ENCODE results near the gene PSMD13. TPM values are rescaled to one million over a fixed set of nuclear protein-coding genes. Genes with fewer than 3 reads are reported as not detected.

PSMD13 gene
- total RNA-seq, 2 experiments from 2014 or later = 56.9 to 57.8 TPM

GRCh38 chr11:298406-299065 lies 61.8 kb downstream of the PSMD13 start:
- H3K9me3 ChIP-seq (ENCODE audit: control insufficient read depth in 1 of 2, insufficient read depth in 1 of 2, low read length in 2 of 2) = no peaks in the 10 kb centered on the region
- H3K4me3 ChIP-seq (ENCODE audit: low read length) = no peak overlapping the region
- Mint-ChIP-seq H3K36me3 (ENCODE audit: low read depth) (peaks cover 4% of the 10 kb centered on the region), H3K27ac (no peak overlapping the region), H3K4me3 (no peak overlapping the region), H3K4me1 (ENCODE audit: low read depth) (peaks cover 10% of the 10 kb centered on the region), H3K27me3 (no peaks in the 10 kb centered on the region), H3K9me3 (no peaks in the 10 kb centered on the region)
- intact Hi-C loops (cut with DNase I, micrococcal nuclease) = no loop called here
- ChIA-PET POLR2A (interaction anchor here (0.9 to 1.6 kb wide), 4 partner anchors 18 to 48 kb away, joined by 3 to 6 read pairs (median 4); partner anchors contain the start of gene NLRP6), CTCF (no interaction called here)
- no peak for ATAC-seq (ENCODE audit: poor library complexity)
- DNase-seq = peak in 4 of 14 experiments; percentile 1 to 33 (median 16)
- peaks cover 37% of the 10 kb centered on the region for H3K4me1 ChIP-seq (ENCODE audit: insufficient read depth, low read length)
- H3K27ac ChIP-seq (ENCODE audit: low read depth in 1 of 2, low read length in 2 of 2) = no peak overlapping the region
- no peak for TF ChIP-seq CTCF (IDR thresholded peaks at IDR 0.05)
- H3K27me3 ChIP-seq (ENCODE audit: control insufficient read depth in 1 of 2, insufficient read depth in 2 of 2, low read length in 2 of 2) = no peaks in the 10 kb centered on the region
- H3K36me3 ChIP-seq (ENCODE audit: insufficient read depth, low read length) = peaks cover 7% of the 10 kb centered on the region

- Histone ChIP-seq H3K36me3 (ENCODE audit: insufficient read depth, low read length) (peaks cover 5% of the 10 kb centered on the region), H3K27me3 (ENCODE audit: control insufficient read depth in 1 of 2, insufficient read depth in 2 of 2, low read length in 2 of 2) (no peaks in the 10 kb centered on the region), H3K27ac (ENCODE audit: low read depth in 1 of 2, low read length in 2 of 2) (no peak within 1 kb of the TSS), H3K9me3 (ENCODE audit: control insufficient read depth in 1 of 2, insufficient read depth in 1 of 2, low read length in 2 of 2) (no peaks in the 10 kb centered on the region), H3K4me3 (ENCODE audit: low read length) (no peak within 1 kb of the TSS), H3K4me1 (ENCODE audit: insufficient read depth, low read length) (peaks cover 37% of the 10 kb centered on the region)
- TF ChIP-seq CTCF (IDR thresholded peaks at IDR 0.05) = no peak
- DNase-seq = peak in 1 of 14 experiments; percentile 1
- intact Hi-C loops (cut with DNase I, micrococcal nuclease) = no loop called here
- Mint-ChIP-seq H3K27me3 (no peaks in the 10 kb centered on the region), H3K36me3 (ENCODE audit: low read depth) (peaks cover 4% of the 10 kb centered on the region), H3K4me3 (no peak within 1 kb of the TSS), H3K9me3 (no peaks in the 10 kb centered on the region), H3K4me1 (ENCODE audit: low read depth) (peaks cover 10% of the 10 kb centered on the region), H3K27ac (no peak within 1 kb of the TSS)
- POLR2A ChIA-PET = interaction anchor here (0.9 to 1.6 kb wide), 3 partner anchors 19 to 49 kb away, joined by 4 to 6 read pairs (median 5); partner anchors contain the start of gene NLRP6
- CTCF ChIA-PET = interaction anchor here (2.4 kb wide), 1 partner anchor 49 kb away, joined by 7 read pairs; no protein-coding TSS in a partner anchor
- no peak for ATAC-seq (ENCODE audit: poor library complexity)
Observed at GRCh38 chr11:299081-299891, 62.5 kb downstream of the PSMD13 start, which contains the start of gene IFITM5. IFITM5 (minus strand) TSS chr11:299526; CDS start chr11:299490, 36 bp downstream.

GRCh38 chr11:299951-300735 lies 63.4 kb downstream of the PSMD13 start:
- Mint-ChIP-seq H3K36me3 (ENCODE audit: low read depth) (peaks cover 2% of the 10 kb centered on the region), H3K27me3 (no peaks in the 10 kb centered on the region), H3K4me3 (no peak overlapping the region), H3K9me3 (no peaks in the 10 kb centered on the region), H3K27ac (no peak overlapping the region), H3K4me1 (ENCODE audit: low read depth) (peaks cover 14% of the 10 kb centered on the region)
- Histone ChIP-seq H3K27me3 (ENCODE audit: control insufficient read depth in 1 of 2, insufficient read depth in 2 of 2, low read length in 2 of 2) (no peaks in the 10 kb centered on the region), H3K9me3 (ENCODE audit: control insufficient read depth in 1 of 2, insufficient read depth in 1 of 2, low read length in 2 of 2) (no peaks in the 10 kb centered on the region), H3K4me1 (ENCODE audit: insufficient read depth, low read length) (peaks cover 45% of the 10 kb centered on the region), H3K36me3 (ENCODE audit: insufficient read depth, low read length) (no peaks in the 10 kb centered on the region), H3K4me3 (ENCODE audit: low read length) (no peak overlapping the region), H3K27ac (ENCODE audit: low read depth in 1 of 2, low read length in 2 of 2) (no peak overlapping the region)
- DNase-seq (peak in 3 of 14 experiments; percentile 21 to 60 (median 44)), ATAC-seq (ENCODE audit: poor library complexity) (no peak)
- ChIA-PET CTCF (interaction anchor here (2.4 kb wide), 1 partner anchor 49 kb away, joined by 7 read pairs; no protein-coding TSS in a partner anchor), POLR2A (no interaction called here)
- intact Hi-C loops (cut with DNase I, micrococcal nuclease) = loop anchor here in 1 of 2 experiments (10.0 kb wide), 1 partner anchor 215 kb away; no protein-coding TSS in a partner anchor
- no peak for TF ChIP-seq CTCF (IDR thresholded peaks at IDR 0.05)
